Immature natural killer cell (primary cell): ENCODE results near the gene CDK5. TPM values are rescaled to one million over a fixed set of nuclear protein-coding genes. Genes with fewer than 3 reads are reported as not detected.

ENCODE experiments used
- DNase-seq, 3 donors: peaks; one replicate each; pipeline ENCODE4 v3.0.0; 2022; ENCODE audit warnings: mixed read lengths in 1 of 3
- H3K27ac Mint-ChIP-seq, 6 donors: one replicate each; pipeline ENCODE4 v1.8.0; 2020; ENCODE audit warnings: mixed read lengths in 6 of 6, mild to moderate bottlenecking in 5 of 6, inconsistent platforms in 4 of 6, moderate library complexity in 3 of 6
- H3K27me3 Mint-ChIP-seq, 3 donors: one replicate each; pipeline ENCODE4 v1.8.0; 2020 to 2021; ENCODE audit warnings: low read depth in 3 of 3, mild to moderate bottlenecking in 3 of 3, mixed read lengths in 3 of 3, moderate library complexity in 3 of 3, inconsistent platforms in 1 of 3
- H3K36me3 Mint-ChIP-seq, 3 donors: one replicate each; pipeline ENCODE4 v1.8.0; 2020; ENCODE audit warnings: mixed read lengths in 3 of 3, inconsistent platforms in 2 of 3, mild to moderate bottlenecking in 2 of 3
- H3K4me1 Mint-ChIP-seq, 2 donors: one replicate each; pipeline ENCODE4 v1.8.0; 2020; ENCODE audit warnings: inconsistent platforms in 2 of 2, mild to moderate bottlenecking in 2 of 2, mixed read lengths in 2 of 2, moderate library complexity in 1 of 2
- H3K4me3 Mint-ChIP-seq, 5 donors: one replicate each; pipeline ENCODE4 v1.8.0; 2020; ENCODE audit warnings: mild to moderate bottlenecking in 5 of 5, mixed read lengths in 5 of 5, inconsistent platforms in 3 of 5, moderate library complexity in 3 of 5
- H3K9me3 Mint-ChIP-seq, 6 donors: one replicate each; pipeline ENCODE4 v1.8.0; 2020; ENCODE audit warnings: mild to moderate bottlenecking in 6 of 6, mixed read lengths in 6 of 6, inconsistent platforms in 4 of 6, moderate library complexity in 3 of 6
- polyA plus RNA-seq, 3 donors: library from polyadenylated mRNA; unstranded; fragments of 300-500 nt; fragmentation: Illumina TruSeq; gene quantifications; one replicate each; pipeline ENCODE4 v1.2.3, GENCODE V29; 2021

Gene CDK5
- polyA plus RNA-seq, 3 donors from 2014 or later: 15.6 to 18.9 (median 17.9) TPM

DNA sequence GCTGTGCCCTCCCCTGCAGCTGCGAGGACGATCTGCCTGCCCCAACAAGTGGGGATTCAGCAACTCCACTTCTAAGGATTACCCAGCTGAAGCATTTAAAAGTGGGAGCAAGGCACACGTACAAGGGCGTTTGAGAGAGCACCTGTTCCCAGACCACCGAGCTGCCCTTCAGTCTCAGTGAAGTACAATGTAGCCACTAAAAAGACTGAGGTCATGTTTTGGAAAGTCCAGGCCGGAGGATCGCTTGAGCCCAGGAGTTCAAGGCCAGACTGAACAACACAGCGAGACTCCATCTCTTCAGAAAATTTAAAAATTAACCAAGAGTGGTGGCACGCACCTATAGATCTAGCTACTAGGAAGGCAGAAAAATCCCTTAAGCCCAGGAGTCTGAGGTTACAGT, 52.1 kb downstream of the CDK5 start:
- Mint-ChIP-seq H3K9me3 (no peaks in the 10 kb centered on the region), H3K36me3 (peaks cover 0 to 3% (median 0%) of the 10 kb centered on the region in 3 donors), H3K4me3 (no peak overlapping the region), H3K4me1 (peaks cover 39 to 53% of the 10 kb centered on the region in 2 donors), H3K27ac (peak overlapping the region in 1 of 6 donors; percentile 40), H3K27me3 (peaks cover 0 to 9% (median 7%) of the 10 kb centered on the region in 3 donors)
- DNase-seq: no peak

Other genes with a start within 250 kb of the CDK5 start
- not detected for gene AOC1, start 205.4 kb downstream of the CDK5 start, polyA plus RNA-seq
- not detected for gene KCNH2, start 79.6 kb downstream of the CDK5 start, polyA plus RNA-seq
- gene NOS3, start 66.9 kb downstream of the CDK5 start, polyA plus RNA-seq: 1 to 10 TPM in 2 of 3 donors, under 1 TPM in 1; 0.21 to 4.9 (median 2.4) TPM
- 1 to 10 TPM in 2 of 3 donors, not detected in 1; 1.9 to 5.7 TPM for gene ATG9B, start 33.4 kb downstream of the CDK5 start, polyA plus RNA-seq
- 10 to 100 TPM; 17.6 to 26.5 (median 23.3) TPM for gene ABCB8, start 29.4 kb downstream of the CDK5 start, polyA plus RNA-seq
- not detected for gene ASIC3, start 9.4 kb downstream of the CDK5 start, polyA plus RNA-seq
- 10 to 100 TPM in 2 of 3 donors, 1 to 10 TPM in 1; 6.7 to 19.8 (median 10.9) TPM for gene SLC4A2, start 1.7 kb upstream of the CDK5 start, polyA plus RNA-seq
- gene FASTK, start 22.9 kb upstream of the CDK5 start, polyA plus RNA-seq: 10 to 100 TPM; 49.0 to 57.6 (median 51.2) TPM
- gene TMUB1, start 25.6 kb upstream of the CDK5 start, polyA plus RNA-seq: 10 to 100 TPM; 47.5 to 57.5 (median 49.6) TPM
- gene AGAP3, start 28.6 kb upstream of the CDK5 start, polyA plus RNA-seq: 1 to 10 TPM; 2.8 to 6.3 (median 4.3) TPM
- gene GBX1, start 109.8 kb upstream of the CDK5 start, polyA plus RNA-seq: not detected
- not detected for gene ASB10, start 129.4 kb upstream of the CDK5 start, polyA plus RNA-seq
- gene H2BK1, start 152.6 kb upstream of the CDK5 start, polyA plus RNA-seq: not detected
- gene ABCF2, start 169.3 kb upstream of the CDK5 start, polyA plus RNA-seq: 10 to 100 TPM; 24.2 to 35.4 (median 31.7) TPM
- gene CHPF2, start 174.6 kb upstream of the CDK5 start, polyA plus RNA-seq: 10 to 100 TPM; 23.0 to 39.2 (median 35.4) TPM
- gene SMARCD3, start 190.8 kb upstream of the CDK5 start, polyA plus RNA-seq: 1 to 10 TPM; 1.2 to 3.9 (median 2.6) TPM